ENCODE results near the gene SMC1B.
"Not testable (repeated sequence)": the region's sequence is repeated elsewhere in the genome, so short reads cannot be mapped to it uniquely, and the experiment has no call there.

The SMC1B gene

DNA sequence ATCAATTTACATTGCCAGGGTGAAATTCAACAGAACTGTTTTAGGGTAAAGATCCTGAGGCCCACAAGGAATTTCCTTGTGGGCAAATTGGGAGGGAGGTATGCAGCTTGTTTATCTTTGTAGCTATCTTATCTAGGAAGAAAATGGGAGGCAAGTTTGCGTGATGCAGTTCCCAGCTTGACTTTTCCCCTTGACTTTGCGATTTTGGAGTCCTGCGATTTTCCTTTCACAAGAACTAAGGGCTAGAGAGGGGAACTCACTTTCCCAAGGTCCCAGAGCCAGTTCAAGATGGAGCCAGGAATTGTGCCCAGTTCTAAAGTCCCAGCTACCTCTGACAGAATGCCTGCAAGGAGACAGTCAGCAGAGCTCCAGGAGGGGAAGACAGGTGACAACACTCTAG is 30.8 kb upstream of the SMC1B start:
- Histone ChIP-seq H3F3A (ENCODE audit: insufficient read depth, low read length) (no peaks in the 10 kb centered on the region), H3K9ac (ENCODE audit: low read length) (no peak overlapping the region), H2AFZ (ENCODE audit: low read length) (no peak overlapping the region), H3K79me2 (ENCODE audit: insufficient read depth, low read length) (no peaks in the 10 kb centered on the region), H3K27ac (ENCODE audit: low read depth, low read length, poor library complexity, severe bottlenecking) (no peak overlapping the region), H3K9me2 (ENCODE audit: low read depth, low read length) (no peaks in the 10 kb centered on the region), H3K4me3 (ENCODE audit: low read depth, low read length, poor library complexity, severe bottlenecking) (no peak overlapping the region), H3K4me2 (ENCODE audit: low read length) (no peak overlapping the region), H3K9me3 (ENCODE audit: low read length) (no peaks in the 10 kb centered on the region), H4K20me1 (ENCODE audit: insufficient read depth, low read length) (no peaks in the 10 kb centered on the region), H3K36me3 (ENCODE audit: insufficient read depth, low read length) (no peaks in the 10 kb centered on the region), H3K27me3 (ENCODE audit: insufficient read depth, low read length) (peaks cover 5% of the 10 kb centered on the region; the same call in 1 of the 2 replicates), H3K4me1 (ENCODE audit: insufficient read depth, low read length, severe bottlenecking) (no peaks in the 10 kb centered on the region)
- TF ChIP-seq, protein P1, sequence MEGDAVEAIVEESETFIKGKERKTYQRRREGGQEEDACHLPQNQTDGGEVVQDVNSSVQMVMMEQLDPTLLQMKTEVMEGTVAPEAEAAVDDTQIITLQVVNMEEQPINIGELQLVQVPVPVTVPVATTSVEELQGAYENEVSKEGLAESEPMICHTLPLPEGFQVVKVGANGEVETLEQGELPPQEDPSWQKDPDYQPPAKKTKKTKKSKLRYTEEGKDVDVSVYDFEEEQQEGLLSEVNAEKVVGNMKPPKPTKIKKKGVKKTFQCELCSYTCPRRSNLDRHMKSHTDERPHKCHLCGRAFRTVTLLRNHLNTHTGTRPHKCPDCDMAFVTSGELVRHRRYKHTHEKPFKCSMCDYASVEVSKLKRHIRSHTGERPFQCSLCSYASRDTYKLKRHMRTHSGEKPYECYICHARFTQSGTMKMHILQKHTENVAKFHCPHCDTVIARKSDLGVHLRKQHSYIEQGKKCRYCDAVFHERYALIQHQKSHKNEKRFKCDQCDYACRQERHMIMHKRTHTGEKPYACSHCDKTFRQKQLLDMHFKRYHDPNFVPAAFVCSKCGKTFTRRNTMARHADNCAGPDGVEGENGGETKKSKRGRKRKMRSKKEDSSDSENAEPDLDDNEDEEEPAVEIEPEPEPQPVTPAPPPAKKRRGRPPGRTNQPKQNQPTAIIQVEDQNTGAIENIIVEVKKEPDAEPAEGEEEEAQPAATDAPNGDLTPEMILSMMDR (IDR thresholded peaks at IDR 0.05; ENCODE audit: low read length), result no peak
- no peak for TF ChIP-seq EZH2 (IDR thresholded peaks at IDR 0.05; ENCODE audit: borderline replicate concordance, low read length)

DNA sequence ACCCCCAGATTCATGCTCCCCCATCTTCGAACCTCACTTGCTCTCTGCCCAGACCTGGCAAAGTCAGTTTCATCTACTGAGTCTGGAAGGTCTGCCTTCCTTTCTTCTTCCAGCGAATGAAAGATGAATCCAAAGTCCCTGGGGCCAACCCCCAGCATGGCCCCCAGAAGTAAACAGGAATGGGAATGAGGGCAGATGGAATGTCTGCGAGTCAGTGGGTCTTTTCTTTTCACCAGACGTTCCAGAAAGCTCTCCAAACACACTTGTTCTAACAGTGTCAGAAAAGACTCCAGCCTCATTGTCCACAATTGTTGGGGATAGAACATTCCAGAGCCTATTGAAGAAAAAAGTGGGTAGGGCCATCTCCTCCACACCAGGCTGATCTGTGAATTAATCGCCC is 28.7 kb upstream of the SMC1B start:
- TF ChIP-seq EZH2 (IDR thresholded peaks at IDR 0.05; ENCODE audit: borderline replicate concordance, low read length), result no peak
- TF ChIP-seq, protein P1 (IDR thresholded peaks at IDR 0.05; ENCODE audit: low read length), result no peak
- Histone ChIP-seq H3K9me2 (ENCODE audit: low read depth, low read length) (no peaks in the 10 kb centered on the region), H3K4me2 (ENCODE audit: low read length) (no peak overlapping the region), H3K9me3 (ENCODE audit: low read length) (no peaks in the 10 kb centered on the region), H3F3A (ENCODE audit: insufficient read depth, low read length) (no peaks in the 10 kb centered on the region), H3K36me3 (ENCODE audit: insufficient read depth, low read length) (no peaks in the 10 kb centered on the region), H3K27me3 (ENCODE audit: insufficient read depth, low read length) (peaks cover 5% of the 10 kb centered on the region; the same call in 1 of the 2 replicates), H4K20me1 (ENCODE audit: insufficient read depth, low read length) (no peaks in the 10 kb centered on the region), H3K79me2 (ENCODE audit: insufficient read depth, low read length) (no peaks in the 10 kb centered on the region), H3K4me3 (ENCODE audit: low read depth, low read length, poor library complexity, severe bottlenecking) (no peak overlapping the region), H3K4me1 (ENCODE audit: insufficient read depth, low read length, severe bottlenecking) (no peaks in the 10 kb centered on the region), H2AFZ (ENCODE audit: low read length) (no peak overlapping the region), H3K9ac (ENCODE audit: low read length) (no peak overlapping the region), H3K27ac (ENCODE audit: low read depth, low read length, poor library complexity, severe bottlenecking) (no peak overlapping the region)

DNA sequence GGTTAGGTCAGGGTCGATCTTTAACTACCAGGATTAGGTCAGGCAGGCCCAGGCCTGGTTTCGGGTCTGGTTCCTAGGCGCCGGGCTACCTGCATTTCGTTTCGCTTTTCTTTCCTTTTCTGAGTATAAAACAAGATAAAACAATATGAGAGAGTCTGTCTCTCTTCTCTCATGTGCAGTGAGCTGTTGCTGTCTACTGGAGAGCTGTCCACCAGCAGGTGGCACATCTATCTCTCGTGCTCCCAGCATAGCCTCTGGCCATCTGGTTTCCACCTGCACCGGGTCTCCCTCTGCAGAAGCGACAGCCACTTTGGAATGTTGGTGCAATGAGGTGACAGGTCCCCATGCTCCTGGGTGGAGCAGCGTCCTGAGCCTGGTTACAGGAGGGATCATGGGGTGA is 27.7 kb upstream of the SMC1B start:
- no peaks in the 10 kb centered on the region for H3K36me3 ChIP-seq (ENCODE audit: insufficient read depth, low read length)
- H3F3A ChIP-seq (ENCODE audit: insufficient read depth, low read length), result no peaks in the 10 kb centered on the region
- no peaks in the 10 kb centered on the region for H4K20me1 ChIP-seq (ENCODE audit: insufficient read depth, low read length)
- no peaks in the 10 kb centered on the region for H3K4me1 ChIP-seq (ENCODE audit: insufficient read depth, low read length, severe bottlenecking)
- no peak overlapping the region for H3K27ac ChIP-seq (ENCODE audit: low read depth, low read length, poor library complexity, severe bottlenecking)
- H3K9me3 ChIP-seq (ENCODE audit: low read length), result no peaks in the 10 kb centered on the region
- H3K9me2 ChIP-seq (ENCODE audit: low read depth, low read length), result no peaks in the 10 kb centered on the region
- H3K4me2 ChIP-seq (ENCODE audit: low read length), result peak overlapping the region; percentile 14; the same call in 1 of the 2 replicates
- TF ChIP-seq, protein P1 (IDR thresholded peaks at IDR 0.05; ENCODE audit: low read length), result peak; percentile 64
- no peak for TF ChIP-seq EZH2 (IDR thresholded peaks at IDR 0.05; ENCODE audit: borderline replicate concordance, low read length)
- H3K27me3 ChIP-seq (ENCODE audit: insufficient read depth, low read length), result peaks cover 5% of the 10 kb centered on the region; the same call in 1 of the 2 replicates
- H3K9ac ChIP-seq (ENCODE audit: low read length), result no peak overlapping the region
- no peak overlapping the region for H3K4me3 ChIP-seq (ENCODE audit: low read depth, low read length, poor library complexity, severe bottlenecking)
- H2AFZ ChIP-seq (ENCODE audit: low read length), result no peak overlapping the region
- no peaks in the 10 kb centered on the region for H3K79me2 ChIP-seq (ENCODE audit: insufficient read depth, low read length)

DNA sequence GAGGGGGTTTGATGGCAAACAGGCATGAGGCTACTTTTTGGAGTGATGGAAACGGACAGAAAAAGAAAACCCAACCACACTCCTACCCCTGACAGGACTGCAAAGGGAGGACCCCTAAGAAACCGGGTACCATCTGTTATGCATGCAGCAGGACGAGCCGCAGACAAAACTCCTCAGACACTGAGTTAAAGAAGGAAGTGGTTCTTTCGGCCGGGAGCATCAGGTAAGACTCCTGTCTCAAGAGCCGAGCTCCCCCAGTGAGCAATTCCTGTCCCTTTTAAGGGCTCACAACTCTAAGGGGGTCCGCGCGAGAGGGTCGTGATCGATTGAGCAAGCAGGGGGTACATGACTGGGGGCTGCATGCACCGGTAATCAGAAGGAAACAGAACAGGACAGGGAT is 27.3 kb upstream of the SMC1B start:
- H3K36me3 ChIP-seq (ENCODE audit: insufficient read depth, low read length); H4K20me1 ChIP-seq (ENCODE audit: insufficient read depth, low read length); H3K79me2 ChIP-seq (ENCODE audit: insufficient read depth, low read length); H3F3A ChIP-seq (ENCODE audit: insufficient read depth, low read length); H3K9ac ChIP-seq (ENCODE audit: low read length); H2AFZ ChIP-seq (ENCODE audit: low read length); H3K4me3 ChIP-seq (ENCODE audit: low read depth, low read length, poor library complexity, severe bottlenecking); H3K9me3 ChIP-seq (ENCODE audit: low read length); H3K27ac ChIP-seq (ENCODE audit: low read depth, low read length, poor library complexity, severe bottlenecking); H3K27me3 ChIP-seq (ENCODE audit: insufficient read depth, low read length); H3K4me1 ChIP-seq (ENCODE audit: insufficient read depth, low read length, severe bottlenecking); H3K9me2 ChIP-seq (ENCODE audit: low read depth, low read length): not testable (repeated sequence)
- H3K4me2 ChIP-seq (ENCODE audit: low read length), result peak overlapping the region; percentile 14; the same call in 1 of the 2 replicates
